IMR-90 (cell line): Measurements from ENCODE around the gene MYO9A. TPM values are rescaled to one million over a fixed set of nuclear protein-coding genes. Genes with fewer than 3 reads are reported as not detected.

Source experiments
- ATAC-seq: fragments of 200-7000 bp; cut with Tn5 transposase; 2 replicates; pipeline ENCODE4 v1.9.1; 2020; ENCODE audit warnings: low read depth, mild to moderate bottlenecking, moderate library complexity
- BruUV-seq: library from RNA; stranded (reverse); fragments of 400-500 nt; replicated peaks from 2 replicates; lab custom pipeline; 2021; lab: Mats Ljungman, UMichigan
- CTCF ChIA-PET: fragments of 300-600 bp; formaldehyde crosslinking; extraction: SDS; loops from one replicate; lab custom pipeline; 2021; ENCODE audit warnings: antibody characterized with exemption; lab: Yijun Ruan, JAX
- POLR2A ChIA-PET: fragments of 300-600 bp; sonication (Branson Sonifier 250); formaldehyde crosslinking; loops from one replicate; lab custom pipeline; 2022; ENCODE audit warnings: antibody characterized with exemption; ENCODE audit not compliant: unreplicated experiment; lab: Charles Lee
- DNase-seq: peaks from one replicate; pipeline ENCODE4 v3.0.0; 2013
- H2AFZ ChIP-seq: replicated peaks from 2 replicates; pipeline ENCODE3; 2013; ENCODE audit warnings: low read length, mild to moderate bottlenecking; ENCODE audit not compliant: poor library complexity
- H2AK5ac ChIP-seq: 2 replicates; pipeline ENCODE4 v1.6.1; 2013; ENCODE audit warnings: low read depth, low read length, inconsistent platforms
- H2AK9ac ChIP-seq: replicated peaks from 2 replicates; pipeline ENCODE3; 2013; ENCODE audit warnings: mild to moderate bottlenecking, low read depth, low read length, moderate library complexity; ENCODE audit not compliant: poor library complexity
- H2BK120ac ChIP-seq: 2 replicates; pipeline ENCODE4 v1.6.1; 2013; ENCODE audit warnings: low read depth, low read length, inconsistent platforms
- H2BK15ac ChIP-seq: 3 replicates; pipeline ENCODE4 v1.6.1; 2013; ENCODE audit warnings: low read depth, low read length, inconsistent platforms
- H2BK20ac ChIP-seq: 2 replicates; pipeline ENCODE4 v1.6.1; 2013; ENCODE audit warnings: low read depth, mild to moderate bottlenecking, inconsistent platforms, low read length, moderate library complexity
- H2BK5ac ChIP-seq: 2 replicates; pipeline ENCODE4 v1.6.1; 2013; ENCODE audit warnings: mild to moderate bottlenecking, low read depth, low read length, inconsistent platforms; ENCODE audit not compliant: poor library complexity, severe bottlenecking
- H3K14ac ChIP-seq: replicated peaks from 2 replicates; pipeline ENCODE4 v1.6.1; 2013; ENCODE audit warnings: low read depth, low read length, inconsistent platforms
- H3K18ac ChIP-seq: 2 replicates; pipeline ENCODE4 v1.6.1; 2013; ENCODE audit warnings: low read depth, low read length, control low read depth
- H3K23ac ChIP-seq: 2 replicates; pipeline ENCODE4 v1.6.1; 2013; ENCODE audit warnings: low read depth, low read length, inconsistent platforms
- H3K27ac ChIP-seq: 2 replicates; pipeline ENCODE4 v1.5.1; 2013; ENCODE audit warnings: mild to moderate bottlenecking, control low read depth, low read length; ENCODE audit not compliant: insufficient read depth
- H3K27me3 ChIP-seq: 2 replicates; pipeline ENCODE4 v1.6.1; 2013; ENCODE audit warnings: low read length; ENCODE audit not compliant: control insufficient read depth, insufficient read depth
- H3K36me3 ChIP-seq: 2 replicates; pipeline ENCODE4 v1.6.1; 2013; ENCODE audit warnings: low read length, mixed read lengths; ENCODE audit not compliant: control insufficient read depth, insufficient read depth
- H3K4ac ChIP-seq: 2 replicates; pipeline ENCODE4 v1.6.1; 2013; ENCODE audit warnings: low read depth, low read length, inconsistent platforms
- H3K4me1 ChIP-seq: 2 replicates; pipeline ENCODE4 v1.6.1; 2013; ENCODE audit warnings: low read length, mixed read lengths; ENCODE audit not compliant: control insufficient read depth, insufficient read depth
- H3K4me2 ChIP-seq: 2 replicates; pipeline ENCODE4 v1.6.1; 2013; ENCODE audit warnings: low read depth, mild to moderate bottlenecking, control low read depth, low read length, moderate library complexity
- H3K4me3 ChIP-seq: 2 replicates; pipeline ENCODE4 v1.5.1; 2013; ENCODE audit warnings: low read depth, mild to moderate bottlenecking, control low read depth, low read length, moderate library complexity; ENCODE audit not compliant: insufficient read depth
- H3K56ac ChIP-seq: 2 replicates; pipeline ENCODE4 v1.6.1; 2013; ENCODE audit warnings: low read length, inconsistent platforms; ENCODE audit not compliant: insufficient read depth; ENCODE audit errors: extremely low read depth
- H3K79me1 ChIP-seq, 2 experiments: 2 replicates each; pipeline ENCODE4 v1.6.1; 2013; ENCODE audit warnings: low read length in 2 of 2, inconsistent platforms in 1 of 2, low read depth in 1 of 2
- H3K9ac ChIP-seq: 2 replicates; pipeline ENCODE4 v1.6.1; 2013; ENCODE audit warnings: low read depth, low read length, control low read depth
- H3K9me1 ChIP-seq: 2 replicates; pipeline ENCODE4 v1.6.1; 2013; ENCODE audit warnings: low read length, inconsistent platforms; ENCODE audit not compliant: insufficient read depth
- H3K9me3 ChIP-seq: 2 replicates; pipeline ENCODE4 v1.6.1; 2013; ENCODE audit warnings: low read length; ENCODE audit not compliant: control insufficient read depth, insufficient read depth
- H4K20me1 ChIP-seq: 2 replicates; pipeline ENCODE4 v1.6.1; 2013; ENCODE audit warnings: low read length, inconsistent platforms; ENCODE audit not compliant: insufficient read depth
- H4K5ac ChIP-seq: 2 replicates; pipeline ENCODE4 v1.6.1; 2013; ENCODE audit warnings: mild to moderate bottlenecking, low read depth, low read length, control low read depth
- H4K8ac ChIP-seq, 2 experiments: 2 replicates each; pipeline ENCODE4 v1.6.1; 2013; ENCODE audit warnings: low read depth in 2 of 2, low read length in 2 of 2, control low read depth in 1 of 2, inconsistent platforms in 1 of 2
- H4K91ac ChIP-seq: 2 replicates; pipeline ENCODE4 v1.6.1; 2013; ENCODE audit warnings: low read depth, low read length, inconsistent platforms; ENCODE audit not compliant: insufficient read depth
- CEBPB ChIP-seq: IDR thresholded peaks from 2 replicates; pipeline ENCODE4 v1.6.1; 2012; ENCODE audit warnings: low read depth, low read length, improper control_type of control experiment
- MAFK ChIP-seq: IDR thresholded peaks from 2 replicates; pipeline ENCODE4 v1.6.1; 2012; ENCODE audit warnings: low read depth, low read length, improper control_type of control experiment
- RFX5 ChIP-seq: IDR thresholded peaks from 2 replicates; pipeline ENCODE4 v1.8.0; 2012; ENCODE audit warnings: low read depth, mild to moderate bottlenecking, low read length, moderate library complexity
- WGBS, 2 experiments: methylation state at CpG; one replicate each; pipeline versions ENCODE4 v1.1.5 to v1.1.7; 2013; ENCODE audit warnings: missing lambda C conversion rate in 2 of 2; ENCODE audit not compliant: insufficient read length in 1 of 2; ENCODE audit errors: extremely low coverage in 2 of 2; 5-methylcytosine and 5-hydroxymethylcytosine counted together
- dilution Hi-C: fragments of 300-500 bp; cut with HindIII; formaldehyde crosslinking; loops from one replicate; pipeline ENCODE4 v1.14.3; 2018; ENCODE audit warnings: low sequenced_read_pairs; ENCODE audit not compliant: unreplicated experiment
- in situ Hi-C: fragments of 300-500 bp; cut with MboI; formaldehyde crosslinking; loops from 3 replicates; pipeline ENCODE4 v1.14.3; 2019; ENCODE audit warnings: low sequenced_read_pairs, inconsistent platforms, mixed read lengths
- intact Hi-C: fragments of 100-400 bp; cut with micrococcal nuclease; formaldehyde crosslinking; loops from 2 replicates; pipeline ENCODE4 v1.10.0; 2022
- polyA plus RNA-seq, 3 experiments: library from polyadenylated mRNA; depleted of rRNA; stranded (reverse); fragments of >200 nt; gene quantifications; 2 replicates each; pipeline ENCODE4 v1.2.3, GENCODE V29; 2012; ENCODE audit warnings: low replicate concordance in 1 of 3
- total RNA-seq: library from RNA; depleted of rRNA; stranded (reverse); fragments of >200 nt; gene quantifications from 2 replicates; pipeline ENCODE4 v1.2.3, GENCODE V29; 2012

MYO9A gene
- total and polyA plus RNA-seq, 2 of the 4 experiments (the other 2 are of a cell fraction) = 6.0 to 49.5 TPM

DNA sequence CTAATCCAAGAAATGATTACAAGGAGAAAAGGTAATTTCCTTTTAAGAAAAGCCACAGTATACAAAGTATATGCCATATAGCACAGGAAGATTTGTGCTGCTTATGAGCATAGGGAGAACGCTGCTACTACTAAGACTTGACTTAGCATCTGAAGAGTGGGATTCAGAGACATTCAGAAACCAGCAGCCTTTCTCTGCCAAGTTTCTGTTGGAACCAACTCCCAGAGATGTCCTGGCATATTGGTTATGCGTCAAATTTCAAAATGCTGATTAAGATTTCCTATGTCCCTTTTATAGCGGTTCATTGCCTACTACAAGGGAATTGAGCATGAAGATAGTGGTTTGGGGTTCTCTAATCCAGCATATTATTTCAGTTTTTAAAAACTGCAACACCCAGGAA is 302.6 kb downstream of the MYO9A start:
- peaks cover 5% of the 10 kb centered on the region for H3K36me3 ChIP-seq
- no peak overlapping the region for H2BK15ac ChIP-seq
- BruUV-seq = no TSS peak
- no peaks in the 10 kb centered on the region for H3K79me1 ChIP-seq
- H2BK5ac ChIP-seq = no peak overlapping the region
- no peak overlapping the region for H2AK5ac ChIP-seq
- H3K18ac ChIP-seq = no peak overlapping the region
- no peak overlapping the region for H3K4ac ChIP-seq
- no peak overlapping the region for H4K8ac ChIP-seq
- no peaks in the 10 kb centered on the region for H3K27me3 ChIP-seq
- H2AFZ ChIP-seq = no peak overlapping the region
- intact Hi-C loops (no loop called here), dilution Hi-C loops (no loop called here), in situ Hi-C loops (no loop called here)
- H4K20me1 ChIP-seq = no peaks in the 10 kb centered on the region
- H4K91ac ChIP-seq = no peak overlapping the region
- no peak overlapping the region for H2BK120ac ChIP-seq
- ChIA-PET POLR2A (no interaction called here), CTCF (no interaction called here)
- peaks cover 14% of the 10 kb centered on the region for H3K9me3 ChIP-seq
- H3K9ac ChIP-seq = no peak overlapping the region
- ATAC-seq (no peak), DNase-seq (no peak)
- 100% methylated on average over 1 of the region's 3 CpGs; no CpG with 5 or more reads in 1 of the 2 experiments for whole genome bisulfite sequencing, 2 experiments
- TF ChIP-seq MAFK (no peak), CEBPB (no peak), RFX5 (no peak)
- no peak overlapping the region for H2AK9ac ChIP-seq
- no peak overlapping the region for H3K27ac ChIP-seq
- no peak overlapping the region for H3K56ac ChIP-seq
- no peak overlapping the region for H3K4me3 ChIP-seq
- no peak overlapping the region for H2BK20ac ChIP-seq
- H4K5ac ChIP-seq = no peak overlapping the region
- no peak overlapping the region for H3K14ac ChIP-seq
- no peak overlapping the region for H3K4me2 ChIP-seq
- H3K4me1 ChIP-seq = no peaks in the 10 kb centered on the region
- no peaks in the 10 kb centered on the region for H3K9me1 ChIP-seq
- no peak overlapping the region for H3K23ac ChIP-seq
